ENCODE data around the gene PPIG. TPM values are rescaled to one million over a fixed set of nuclear protein-coding genes. Genes with fewer than 3 reads are reported as not detected.

PPIG gene
- total RNA-seq, 4 donors from 2014 or later = 17.6 to 32.8 (median 28.8) TPM

- no peaks in the 10 kb centered on the region for H3K36me3 ChIP-seq
- no peak overlapping the region for H3K27ac ChIP-seq
- 55 to 62% methylated on average over 3 of the region's 3 CpGs for WGBS, 2 donors
- TF ChIP-seq CTCF (IDR thresholded peaks at IDR 0.05) (no peak), POLR2A (IDR thresholded peaks at IDR 0.05) (no peak)
- H3K4me1 ChIP-seq = no peaks in the 10 kb centered on the region
- intact Hi-C loops (cut with DNase I) = no loop called here
- H3K27me3 ChIP-seq = peaks cover 0 to 16% (median 0%) of the 10 kb centered on the region in 4 donors
- H3K9me3 ChIP-seq = no peaks in the 10 kb centered on the region
- H3K4me3 ChIP-seq = no peak overlapping the region
- no peak for DNase-seq
Observed at GRCh38 chr2:169653636-169654035, 69.5 kb downstream of the PPIG start.

GRCh38 chr2:169656164-169656563 is 72.0 kb downstream of the PPIG start:
- H3K4me3 ChIP-seq = no peak overlapping the region
- intact Hi-C loops (cut with DNase I) = no loop called here

GRCh38 chr2:169658877-169659276 is 74.7 kb downstream of the PPIG start:
- 100% methylated on average over 1 of the region's 1 CpG for WGBS, 2 donors

More at GRCh38 chr2:169656164-169656563, 72.0 kb downstream of the PPIG start:
- Histone ChIP-seq H3K27me3 (peaks cover 0 to 16% (median 0%) of the 10 kb centered on the region in 4 donors), H3K36me3 (no peaks in the 10 kb centered on the region), H3K9me3 (no peaks in the 10 kb centered on the region), H3K27ac (no peak overlapping the region), H3K4me1 (no peaks in the 10 kb centered on the region)
- 64 to 65% methylated on average over 3 of the region's 3 CpGs for WGBS, 2 donors
- no peak for TF ChIP-seq POLR2A (IDR thresholded peaks at IDR 0.05)
- no peak for TF ChIP-seq CTCF (IDR thresholded peaks at IDR 0.05)
- no peak for DNase-seq

GRCh38 chr2:169659320-169659719 is 75.2 kb downstream of the PPIG start:
- Histone ChIP-seq H3K27ac (no peak overlapping the region), H3K4me1 (no peaks in the 10 kb centered on the region), H3K36me3 (no peaks in the 10 kb centered on the region), H3K27me3 (peaks cover 0 to 6% (median 0%) of the 10 kb centered on the region in 4 donors), H3K4me3 (no peak overlapping the region), H3K9me3 (no peaks in the 10 kb centered on the region)
- no peak for TF ChIP-seq CTCF (IDR thresholded peaks at IDR 0.05)
- TF ChIP-seq POLR2A (IDR thresholded peaks at IDR 0.05) = no peak
- intact Hi-C loops (cut with DNase I) = no loop called here
- no peak for DNase-seq
- WGBS, 2 donors = 40 to 83% methylated on average over 1 of the region's 1 CpG

More at GRCh38 chr2:169658877-169659276, 74.7 kb downstream of the PPIG start:
- DNase-seq = no peak
- H3K4me1 ChIP-seq = no peaks in the 10 kb centered on the region
- H3K4me3 ChIP-seq = no peak overlapping the region
- intact Hi-C loops (cut with DNase I) = no loop called here
- H3K36me3 ChIP-seq = no peaks in the 10 kb centered on the region
- peaks cover 0 to 6% (median 0%) of the 10 kb centered on the region in 4 donors for H3K27me3 ChIP-seq
- no peak for TF ChIP-seq POLR2A (IDR thresholded peaks at IDR 0.05)
- TF ChIP-seq CTCF (IDR thresholded peaks at IDR 0.05) = no peak
- H3K9me3 ChIP-seq = no peaks in the 10 kb centered on the region
- no peak overlapping the region for H3K27ac ChIP-seq

GRCh38 chr2:169661265-169661664 is 77.1 kb downstream of the PPIG start:
- H3K27ac ChIP-seq = no peak overlapping the region
- H3K4me3 ChIP-seq = no peak overlapping the region
- TF ChIP-seq CTCF (IDR thresholded peaks at IDR 0.05) = no peak
- TF ChIP-seq POLR2A (IDR thresholded peaks at IDR 0.05) = no peak
- intact Hi-C loops (cut with DNase I) = no loop called here
- H3K4me1 ChIP-seq = no peaks in the 10 kb centered on the region
- H3K27me3 ChIP-seq = no peaks in the 10 kb centered on the region
- no peaks in the 10 kb centered on the region for H3K36me3 ChIP-seq
- no peaks in the 10 kb centered on the region for H3K9me3 ChIP-seq
- WGBS, 2 donors = 63 to 68% methylated on average over 3 of the region's 3 CpGs
- DNase-seq = no peak
